Measurements from ENCODE around the gene ITGA1.

Gene ITGA1

GRCh38 chr5:52895075-52895474, 107.4 kb downstream of the ITGA1 start:
- DNase-seq (ENCODE audit: low read depth, low spot score), result no peak
- POLR2A ChIA-PET, result no interaction called here
- TF ChIP-seq CTCF (IDR thresholded peaks at IDR 0.05; ENCODE audit: insufficient read depth, low read length, missing control alignments), result no peak
- H3K4me3 ChIP-seq (ENCODE audit: low read depth, low read length), result no peak overlapping the region
- CTCF ChIA-PET, result no interaction called here

GRCh38 chr5:52895572-52896413, 108.1 kb downstream of the ITGA1 start:
- POLR2A ChIA-PET, result no interaction called here
- H3K4me3 ChIP-seq (ENCODE audit: low read depth, low read length), result no peak overlapping the region
- CTCF ChIA-PET, result interaction anchor here (10.9 kb wide), 1 partner anchor 19 kb away, joined by 83 read pairs; no protein-coding TSS in a partner anchor
- no peak for TF ChIP-seq CTCF (IDR thresholded peaks at IDR 0.05; ENCODE audit: insufficient read depth, low read length, missing control alignments)
- no peak for DNase-seq (ENCODE audit: low read depth, low spot score)

GRCh38 chr5:52896534-52897237, 109.0 kb downstream of the ITGA1 start:
- ChIA-PET CTCF (interaction anchor here (0.8 to 10.9 kb wide), 3 partner anchors 9 to 109 kb away, joined by 3 to 83 read pairs (median 3); partner anchors contain the start of genes ITGA1 and PELO), POLR2A (no interaction called here)
- peak; percentile 44 for DNase-seq (ENCODE audit: low read depth, low spot score)
- H3K4me3 ChIP-seq (ENCODE audit: low read depth, low read length), result no peak overlapping the region
- TF ChIP-seq CTCF (IDR thresholded peaks at IDR 0.05; ENCODE audit: insufficient read depth, low read length, missing control alignments), result no peak

- no peak for DNase-seq (ENCODE audit: low read depth, low spot score)
- no peak for TF ChIP-seq CTCF (IDR thresholded peaks at IDR 0.05; ENCODE audit: insufficient read depth, low read length, missing control alignments)
- ChIA-PET POLR2A (no interaction called here), CTCF (interaction anchor here (0.8 to 10.9 kb wide), 3 partner anchors 9 to 109 kb away, joined by 3 to 83 read pairs (median 3); partner anchors contain the start of genes ITGA1 and PELO)
- H3K4me3 ChIP-seq (ENCODE audit: low read depth, low read length), result no peak overlapping the region
Measured at GRCh38 chr5:52897238-52897614, 109.5 kb downstream of the ITGA1 start.

GRCh38 chr5:52898961-52899680, 111.4 kb downstream of the ITGA1 start:
- no peak overlapping the region for H3K4me3 ChIP-seq (ENCODE audit: low read depth, low read length)
- ChIA-PET CTCF (interaction anchor here (1.1 to 10.9 kb wide), 2 partner anchors 15 to 18 kb away, joined by 6 to 83 read pairs; no protein-coding TSS in a partner anchor), POLR2A (no interaction called here)
- no peak for TF ChIP-seq CTCF (IDR thresholded peaks at IDR 0.05; ENCODE audit: insufficient read depth, low read length, missing control alignments)
- DNase-seq (ENCODE audit: low read depth, low spot score), result no peak
